ENCODE measurements around the gene SNED1.

The SNED1 gene

DNA sequence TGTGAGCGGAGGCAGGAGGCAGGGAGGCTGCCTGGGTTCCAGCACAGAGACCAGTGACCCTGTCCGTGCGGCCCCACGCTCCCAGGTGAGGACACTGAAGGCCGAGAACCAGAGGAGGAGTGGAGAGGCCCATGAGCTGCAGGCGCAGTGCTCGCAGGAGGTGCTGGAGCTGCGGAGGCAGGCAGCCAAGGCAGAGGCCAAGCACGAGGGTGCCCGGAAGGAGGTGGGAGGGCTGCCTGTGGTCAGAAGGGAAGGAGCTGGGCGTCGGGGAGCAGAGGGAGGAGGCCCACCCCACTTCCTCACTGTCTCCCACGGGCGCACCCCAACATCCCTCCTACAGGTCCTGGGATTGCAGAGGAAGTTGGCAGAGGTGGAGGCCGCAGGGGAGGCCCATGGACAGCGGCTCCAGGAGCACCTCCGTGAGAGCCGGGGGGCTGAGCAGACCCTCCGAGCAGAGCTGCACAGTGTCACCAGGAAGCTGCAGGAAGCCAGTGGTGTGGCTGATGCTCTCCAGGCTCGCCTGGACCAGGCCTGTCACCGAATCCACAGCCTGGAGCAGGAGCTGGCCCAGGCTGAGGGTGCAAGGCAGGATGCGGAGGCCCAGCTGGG is 33.0 kb upstream of the SNED1 start:
- Histone ChIP-seq H3K36me3 (ENCODE audit: control insufficient read depth in 2 of 2, insufficient read depth in 1 of 2, low read length in 2 of 2) (no peaks in the 10 kb centered on the region), H3K27ac (ENCODE audit: extremely low read depth, low read depth, low read length) (no peak overlapping the region), H3K9me3 (ENCODE audit: control insufficient read depth, insufficient read depth, low read depth, low read length) (no peaks in the 10 kb centered on the region), H3K4me3 (ENCODE audit: low read depth, low read length) (no peak overlapping the region), H3K4me1 (ENCODE audit: control insufficient read depth, insufficient read depth, low read length) (peaks cover 4% of the 10 kb centered on the region)
- CTCF ChIA-PET, result no interaction called here
- TF ChIP-seq ZFHX2 (tag by site-specific recombination; conservative IDR thresholded peaks at IDR 0.05), result 0 out of 2 replicates have a peak, but pooled peaks have one; percentile 27
- TF ChIP-seq ZNF768 (tag by site-specific recombination; IDR thresholded peaks at IDR 0.05), result no peak
- TF ChIP-seq, protein P1, sequence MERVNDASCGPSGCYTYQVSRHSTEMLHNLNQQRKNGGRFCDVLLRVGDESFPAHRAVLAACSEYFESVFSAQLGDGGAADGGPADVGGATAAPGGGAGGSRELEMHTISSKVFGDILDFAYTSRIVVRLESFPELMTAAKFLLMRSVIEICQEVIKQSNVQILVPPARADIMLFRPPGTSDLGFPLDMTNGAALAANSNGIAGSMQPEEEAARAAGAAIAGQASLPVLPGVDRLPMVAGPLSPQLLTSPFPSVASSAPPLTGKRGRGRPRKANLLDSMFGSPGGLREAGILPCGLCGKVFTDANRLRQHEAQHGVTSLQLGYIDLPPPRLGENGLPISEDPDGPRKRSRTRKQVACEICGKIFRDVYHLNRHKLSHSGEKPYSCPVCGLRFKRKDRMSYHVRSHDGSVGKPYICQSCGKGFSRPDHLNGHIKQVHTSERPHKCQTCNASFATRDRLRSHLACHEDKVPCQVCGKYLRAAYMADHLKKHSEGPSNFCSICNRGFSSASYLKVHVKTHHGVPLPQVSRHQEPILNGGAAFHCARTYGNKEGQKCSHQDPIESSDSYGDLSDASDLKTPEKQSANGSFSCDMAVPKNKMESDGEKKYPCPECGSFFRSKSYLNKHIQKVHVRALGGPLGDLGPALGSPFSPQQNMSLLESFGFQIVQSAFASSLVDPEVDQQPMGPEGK (tag by site-specific recombination; IDR thresholded peaks at IDR 0.05), result no peak
- no peak for TF ChIP-seq ZNF302 (tag by site-specific recombination; IDR thresholded peaks at IDR 0.05; ENCODE audit: low read depth)
- TF ChIP-seq, protein P2, sequence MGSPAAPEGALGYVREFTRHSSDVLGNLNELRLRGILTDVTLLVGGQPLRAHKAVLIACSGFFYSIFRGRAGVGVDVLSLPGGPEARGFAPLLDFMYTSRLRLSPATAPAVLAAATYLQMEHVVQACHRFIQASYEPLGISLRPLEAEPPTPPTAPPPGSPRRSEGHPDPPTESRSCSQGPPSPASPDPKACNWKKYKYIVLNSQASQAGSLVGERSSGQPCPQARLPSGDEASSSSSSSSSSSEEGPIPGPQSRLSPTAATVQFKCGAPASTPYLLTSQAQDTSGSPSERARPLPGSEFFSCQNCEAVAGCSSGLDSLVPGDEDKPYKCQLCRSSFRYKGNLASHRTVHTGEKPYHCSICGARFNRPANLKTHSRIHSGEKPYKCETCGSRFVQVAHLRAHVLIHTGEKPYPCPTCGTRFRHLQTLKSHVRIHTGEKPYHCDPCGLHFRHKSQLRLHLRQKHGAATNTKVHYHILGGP (tag by site-specific recombination; IDR thresholded peaks at IDR 0.05), result no peak
- TF ChIP-seq ZNF341 (tag by site-specific recombination; IDR thresholded peaks at IDR 0.05; ENCODE audit: low read depth), result no peak
- no peak for TF ChIP-seq IKZF3 (tag by site-specific recombination; IDR thresholded peaks at IDR 0.05)
- TF ChIP-seq ZNF248 (tag by site-specific recombination; IDR thresholded peaks at IDR 0.05), result no peak
- TF ChIP-seq ZNF654 (tag by site-specific recombination; IDR thresholded peaks at IDR 0.05; ENCODE audit: low read depth), result no peak
- POLR2A ChIA-PET, result no interaction called here

DNA sequence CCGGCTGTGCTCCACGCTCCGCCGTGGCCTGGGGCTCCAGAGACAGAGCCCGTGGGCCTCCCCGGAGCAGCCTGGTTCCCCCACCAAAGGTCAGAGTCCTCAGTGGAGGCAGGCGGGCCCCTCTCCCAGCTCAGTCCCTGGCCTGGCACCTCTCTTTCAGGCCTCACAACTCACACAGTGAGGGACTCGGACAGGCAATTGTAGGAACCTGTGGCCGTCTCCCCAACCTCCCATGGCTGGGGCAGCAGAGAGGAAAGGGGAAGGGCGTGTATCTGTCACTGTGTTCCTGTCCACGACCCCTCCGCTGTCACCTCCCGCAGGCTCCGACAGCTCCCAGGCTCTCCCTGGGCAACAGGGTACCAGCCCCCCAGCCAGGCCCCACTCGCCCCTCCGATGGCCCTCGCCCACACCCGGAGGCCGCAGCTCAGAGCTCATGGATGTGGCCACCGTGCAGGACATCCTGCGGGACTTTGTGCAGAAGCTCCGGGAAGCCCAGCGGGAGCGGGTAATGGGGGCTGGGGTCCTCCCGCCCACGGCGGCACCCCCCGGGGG is 32.4 kb upstream of the SNED1 start:
- no peaks in the 10 kb centered on the region for H3K9me3 ChIP-seq (ENCODE audit: control insufficient read depth, insufficient read depth, low read depth, low read length)
- no peak overlapping the region for H3K27ac ChIP-seq (ENCODE audit: extremely low read depth, low read depth, low read length)
- TF ChIP-seq, protein P2 (tag by site-specific recombination; IDR thresholded peaks at IDR 0.05), result no peak
- TF ChIP-seq, protein P3, sequence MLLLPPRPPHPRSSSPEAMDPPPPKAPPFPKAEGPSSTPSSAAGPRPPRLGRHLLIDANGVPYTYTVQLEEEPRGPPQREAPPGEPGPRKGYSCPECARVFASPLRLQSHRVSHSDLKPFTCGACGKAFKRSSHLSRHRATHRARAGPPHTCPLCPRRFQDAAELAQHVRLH (tag by site-specific recombination; IDR thresholded peaks at IDR 0.05), result no peak
- ChIA-PET CTCF (no interaction called here), POLR2A (no interaction called here)
- no peaks in the 10 kb centered on the region for H3K36me3 ChIP-seq (ENCODE audit: control insufficient read depth in 2 of 2, insufficient read depth in 1 of 2, low read length in 2 of 2)
- H3K4me3 ChIP-seq (ENCODE audit: low read depth, low read length), result no peak overlapping the region
- peaks cover 4% of the 10 kb centered on the region for H3K4me1 ChIP-seq (ENCODE audit: control insufficient read depth, insufficient read depth, low read length)

DNA sequence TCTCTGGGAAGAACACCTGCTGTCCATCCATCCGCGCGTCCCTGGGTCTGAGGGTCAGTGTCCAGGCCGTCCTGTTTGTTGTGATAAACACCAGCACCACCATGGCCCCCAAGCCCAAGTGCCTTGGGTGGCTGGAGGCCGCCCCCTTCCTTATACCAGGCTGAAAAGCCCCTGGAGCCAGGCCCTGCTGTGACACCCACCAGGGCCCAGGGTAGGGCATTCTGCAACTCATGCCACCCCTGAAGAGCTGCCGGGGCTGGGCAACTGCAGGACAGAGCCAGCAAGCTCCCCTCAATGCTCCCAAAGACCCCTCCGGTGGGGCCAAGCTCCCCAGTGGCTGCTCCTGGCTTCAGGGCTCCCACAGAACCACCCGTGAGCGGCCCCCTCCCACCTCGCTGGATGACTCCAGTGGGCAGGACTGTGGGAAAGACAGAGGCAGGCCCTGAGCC is 31.9 kb upstream of the SNED1 start:
- POLR2A ChIA-PET, result no interaction called here
- H3K4me1 ChIP-seq (ENCODE audit: control insufficient read depth, insufficient read depth, low read length), result peaks cover 4% of the 10 kb centered on the region
- no peak for TF ChIP-seq ZFHX2 (tag by site-specific recombination; conservative IDR thresholded peaks at IDR 0.05)
- TF ChIP-seq, protein P4, sequence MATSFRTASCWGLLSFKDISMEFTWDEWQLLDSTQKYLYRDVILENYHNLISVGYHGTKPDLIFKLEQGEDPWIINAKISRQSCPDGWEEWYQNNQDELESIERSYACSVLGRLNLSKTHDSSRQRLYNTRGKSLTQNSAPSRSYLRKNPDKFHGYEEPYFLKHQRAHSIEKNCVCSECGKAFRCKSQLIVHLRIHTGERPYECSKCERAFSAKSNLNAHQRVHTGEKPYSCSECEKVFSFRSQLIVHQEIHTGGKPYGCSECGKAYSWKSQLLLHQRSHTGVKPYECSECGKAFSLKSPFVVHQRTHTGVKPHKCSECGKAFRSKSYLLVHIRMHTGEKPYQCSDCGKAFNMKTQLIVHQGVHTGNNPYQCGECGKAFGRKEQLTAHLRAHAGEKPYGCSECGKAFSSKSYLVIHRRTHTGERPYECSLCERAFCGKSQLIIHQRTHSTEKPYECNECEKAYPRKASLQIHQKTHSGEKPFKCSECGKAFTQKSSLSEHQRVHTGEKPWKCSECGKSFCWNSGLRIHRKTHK (tag by site-specific recombination; IDR thresholded peaks at IDR 0.05), result no peak
- TF ChIP-seq ZNF701 (tag by site-specific recombination; IDR thresholded peaks at IDR 0.05), result no peak
- TF ChIP-seq ZNF623 (tag by site-specific recombination; IDR thresholded peaks at IDR 0.05), result no peak
- no peak for TF ChIP-seq ZNF416 (tag by site-specific recombination; IDR thresholded peaks at IDR 0.05)
- TF ChIP-seq GLI4 (tag by site-specific recombination; IDR thresholded peaks at IDR 0.05), result no peak
- TF ChIP-seq ZNF133 (tag by site-specific recombination; IDR thresholded peaks at IDR 0.05), result no peak
- no peak for TF ChIP-seq ZNF121 (tag by site-specific recombination; IDR thresholded peaks at IDR 0.05)
- TF ChIP-seq ZNF548 (tag by site-specific recombination; IDR thresholded peaks at IDR 0.05), result no peak
- TF ChIP-seq, protein P5, sequence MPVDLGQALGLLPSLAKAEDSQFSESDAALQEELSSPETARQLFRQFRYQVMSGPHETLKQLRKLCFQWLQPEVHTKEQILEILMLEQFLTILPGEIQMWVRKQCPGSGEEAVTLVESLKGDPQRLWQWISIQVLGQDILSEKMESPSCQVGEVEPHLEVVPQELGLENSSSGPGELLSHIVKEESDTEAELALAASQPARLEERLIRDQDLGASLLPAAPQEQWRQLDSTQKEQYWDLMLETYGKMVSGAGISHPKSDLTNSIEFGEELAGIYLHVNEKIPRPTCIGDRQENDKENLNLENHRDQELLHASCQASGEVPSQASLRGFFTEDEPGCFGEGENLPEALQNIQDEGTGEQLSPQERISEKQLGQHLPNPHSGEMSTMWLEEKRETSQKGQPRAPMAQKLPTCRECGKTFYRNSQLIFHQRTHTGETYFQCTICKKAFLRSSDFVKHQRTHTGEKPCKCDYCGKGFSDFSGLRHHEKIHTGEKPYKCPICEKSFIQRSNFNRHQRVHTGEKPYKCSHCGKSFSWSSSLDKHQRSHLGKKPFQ (tag by site-specific recombination; IDR thresholded peaks at IDR 0.05), result no peak
- no peak for TF ChIP-seq REPIN1 (tag by site-specific recombination; IDR thresholded peaks at IDR 0.05; ENCODE audit: low read depth)
- no peaks in the 10 kb centered on the region for H3K9me3 ChIP-seq (ENCODE audit: control insufficient read depth, insufficient read depth, low read depth, low read length)
- H3K36me3 ChIP-seq (ENCODE audit: control insufficient read depth in 2 of 2, insufficient read depth in 1 of 2, low read length in 2 of 2), result no peaks in the 10 kb centered on the region
- no peak overlapping the region for H3K4me3 ChIP-seq (ENCODE audit: low read depth, low read length)
- CTCF ChIA-PET, result no interaction called here
- H3K27ac ChIP-seq (ENCODE audit: extremely low read depth, low read depth, low read length), result no peak overlapping the region
